ENCODE measurements around the gene ITGB1. TPM values are rescaled to one million over a fixed set of nuclear protein-coding genes. Genes with fewer than 3 reads are reported as not detected.
A peak's percentile ranks its signal among the peaks of the same experiment; 100 is the strongest.

The ITGB1 gene
- total and polyA plus RNA-seq, 9 of the 15 experiments (the other 6 are each of a cell fraction or from before 2014, with no cell fraction given) = 40.2 to 194 (median 155) TPM

DNA sequence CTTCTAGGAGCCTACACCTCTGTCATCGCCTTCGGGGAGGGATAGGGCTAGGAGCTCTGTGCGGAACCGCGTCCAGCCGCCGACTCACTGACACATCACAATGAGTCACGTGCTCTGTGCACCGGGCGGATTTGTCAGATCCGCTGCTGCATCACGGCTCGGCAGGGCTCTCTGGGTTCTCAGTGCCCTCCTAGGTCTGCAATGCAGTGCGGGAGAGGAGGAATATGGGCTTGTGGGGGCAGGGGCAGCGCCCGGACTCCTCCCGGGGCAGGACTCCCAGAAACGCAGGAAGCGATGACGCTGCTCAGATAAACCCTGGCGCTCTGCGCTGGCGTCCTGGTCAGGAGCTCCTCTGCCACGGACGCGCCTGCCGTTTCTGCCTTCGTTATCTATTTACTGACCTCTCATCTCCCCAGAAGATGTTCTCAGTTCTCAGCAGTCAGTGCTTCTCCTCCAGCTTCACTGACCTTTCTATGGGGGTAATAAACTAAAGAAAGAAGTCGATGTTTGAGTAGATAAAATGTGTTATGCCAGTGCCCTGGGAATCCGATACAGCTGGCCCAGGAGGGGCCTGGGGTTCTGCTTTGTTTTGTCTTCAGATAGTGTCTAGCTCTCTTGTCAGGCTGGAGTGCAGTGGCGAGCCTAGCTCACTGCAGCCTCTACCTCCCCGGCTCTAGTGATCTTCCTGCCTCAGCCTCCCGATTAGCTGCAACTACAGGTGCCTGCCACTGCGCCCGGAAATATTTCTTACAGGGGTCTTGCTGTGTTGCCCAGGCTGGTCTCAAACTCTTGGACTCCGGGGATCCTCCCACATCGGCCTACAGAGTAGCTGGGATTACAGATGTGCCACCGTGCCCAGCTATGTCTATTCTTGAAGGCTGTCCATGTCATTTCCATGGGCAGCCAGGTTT, 22.8 kb upstream of the ITGB1 start (continued):
- TF ChIP-seq THRA (IDR thresholded peaks at IDR 0.05) (no peak), SMAD3 (CRISPR knock-in tag; conservative IDR thresholded peaks at IDR 0.05) (no peak), CCNT2 (IDR thresholded peaks at IDR 0.05; ENCODE audit: borderline replicate concordance, extremely low read depth, insufficient read length, low read depth, low read length) (peak; percentile 63), SOX6 (IDR thresholded peaks at IDR 0.05) (peak; percentile 90), ZFP30 (CRISPR knock-in tag; IDR thresholded peaks at IDR 0.05; ENCODE audit: borderline replicate concordance) (no peak), SMAD2 (IDR thresholded peaks at IDR 0.05; ENCODE audit: low read depth, low read length) (no peak), ZNF274 (IDR thresholded peaks at IDR 0.05; ENCODE audit: borderline replicate concordance, low read depth, low read length) (no peak), ZNF232 (CRISPR knock-in tag; IDR thresholded peaks at IDR 0.05) (no peak), GTF2F1 (IDR thresholded peaks at IDR 0.05; ENCODE audit: low read depth, low read length) (no peak), CBX5 (IDR thresholded peaks at IDR 0.05; ENCODE audit: borderline replicate concordance, low read depth) (peak; percentile 69; the same call in 1 of the 2 replicates), ZNF140 (CRISPR knock-in tag; IDR thresholded peaks at IDR 0.05) (no peak), ZNF668 (CRISPR knock-in tag; IDR thresholded peaks at IDR 0.05) (no peak), ETV5 (CRISPR knock-in tag; IDR thresholded peaks at IDR 0.05; ENCODE audit: low read depth) (peak; percentile 65; the same call in 1 of the 2 replicates), RNF2 (IDR thresholded peaks at IDR 0.05) (peak; percentile 73; the same call in 1 of the 2 replicates), CC2D1A (IDR thresholded peaks at IDR 0.05) (0 out of 2 replicates have a peak, but pooled peaks have one; percentile 12), HMGXB4 (CRISPR knock-in tag; IDR thresholded peaks at IDR 0.05) (peak; percentile 48; the same call in 1 of the 2 replicates), SIN3A (IDR thresholded peaks at IDR 0.05; ENCODE audit: borderline replicate concordance in 2 of 2, control insufficient read depth in 1 of 2, low read depth in 2 of 2, low read length in 2 of 2) (peak in 1 of 2 experiments; percentile 88; a peak in 1 of 4 replicates), DACH1 (IDR thresholded peaks at IDR 0.05; ENCODE audit: partially characterized antibody) (no peak), CHD4 (IDR thresholded peaks at IDR 0.05; ENCODE audit: insufficient read depth, insufficient replicate concordance, low read depth, low read length, poor library complexity, severe bottlenecking) (no peak), THRAP3 (IDR thresholded peaks at IDR 0.05; ENCODE audit: borderline replicate concordance) (no peak), FOXJ3 (CRISPR knock-in tag; IDR thresholded peaks at IDR 0.05) (no peak), RFX5 (IDR thresholded peaks at IDR 0.05; ENCODE audit: low read depth, low read length) (no peak)
- TF ChIP-seq, protein P1, sequence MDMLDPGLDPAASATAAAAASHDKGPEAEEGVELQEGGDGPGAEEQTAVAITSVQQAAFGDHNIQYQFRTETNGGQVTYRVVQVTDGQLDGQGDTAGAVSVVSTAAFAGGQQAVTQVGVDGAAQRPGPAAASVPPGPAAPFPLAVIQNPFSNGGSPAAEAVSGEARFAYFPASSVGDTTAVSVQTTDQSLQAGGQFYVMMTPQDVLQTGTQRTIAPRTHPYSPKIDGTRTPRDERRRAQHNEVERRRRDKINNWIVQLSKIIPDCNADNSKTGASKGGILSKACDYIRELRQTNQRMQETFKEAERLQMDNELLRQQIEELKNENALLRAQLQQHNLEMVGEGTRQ (CRISPR knock-in tag; IDR thresholded peaks at IDR 0.05) = peak; percentile 96
